Hepatic stellate cell (primary cell): ENCODE measurements around the gene KRTAP22-1.

Experiments used
- DNase-seq: peaks from one replicate; pipeline ENCODE4 v3.0.0; 2011; ENCODE audit warnings: low spot score

KRTAP22-1 gene

DNA sequence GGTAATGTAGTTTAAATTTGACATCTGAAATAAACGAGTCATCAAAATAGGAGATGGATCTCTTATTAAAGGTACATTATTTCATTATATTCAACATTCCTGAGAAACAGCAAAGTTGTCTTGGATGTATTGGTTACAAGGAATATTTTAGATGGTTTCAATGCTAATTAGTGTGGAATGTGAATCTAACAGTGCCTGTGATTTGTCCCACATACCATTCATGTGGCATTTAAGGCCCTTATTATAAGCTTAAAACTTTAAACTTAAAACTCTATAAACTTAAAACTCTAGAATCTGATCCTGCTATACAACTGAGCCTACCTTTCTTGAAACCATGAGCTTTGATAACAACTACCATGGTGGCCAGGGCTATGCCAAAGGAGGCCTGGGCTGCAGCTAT, at the start of gene KRTAP22-1:
Gene KRTAP22-1, plus strand, starts transcription at position 301 of the 400 bp plus-strand sequence.
- no peak for DNase-seq

DNA sequence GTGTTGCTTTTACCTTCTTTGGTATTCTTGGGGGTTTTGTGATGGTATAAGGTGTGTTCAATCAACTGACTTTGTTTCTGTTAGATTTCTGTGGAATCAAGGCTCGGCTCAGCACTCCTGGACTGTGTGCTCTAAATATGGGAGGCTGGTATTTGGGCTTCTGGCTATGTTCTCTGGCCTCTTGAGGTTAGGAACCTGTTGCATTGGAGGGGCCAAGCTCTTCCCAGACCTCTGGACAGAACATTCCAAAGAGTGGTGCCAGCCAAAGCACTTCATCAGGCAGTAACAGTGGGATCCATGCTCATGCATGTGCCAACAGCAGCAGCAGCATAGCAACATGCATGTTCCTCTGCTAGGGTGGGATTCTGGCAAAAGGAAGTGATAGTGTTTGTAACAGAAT, 48.1 kb upstream of the KRTAP22-1 start:
- DNase-seq, result no peak

DNA sequence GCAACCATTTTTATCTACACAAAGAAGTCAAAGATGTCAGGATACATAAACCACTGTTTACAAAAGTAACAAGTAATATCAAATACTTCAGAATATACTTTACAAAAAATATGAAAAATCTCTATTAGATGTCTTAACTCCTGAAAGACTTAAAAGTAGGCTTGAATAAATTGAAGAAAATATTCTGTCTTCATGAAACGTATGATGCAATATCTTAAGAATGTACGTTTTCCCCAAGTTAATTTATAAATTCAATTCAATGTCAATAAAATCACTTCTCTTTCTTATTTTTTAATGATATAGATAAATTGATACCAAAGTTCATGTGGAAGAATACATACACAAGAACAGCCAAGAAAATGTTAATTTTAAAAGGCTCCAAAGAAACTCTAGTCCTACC, 45.8 kb upstream of the KRTAP22-1 start:
- DNase-seq, result no peak

GRCh38 chr21:30561264-30561895, 39.5 kb upstream of the KRTAP22-1 start, which contains the start of gene KRTAP19-7:
Gene KRTAP19-7 (minus strand): TSS chr21:30561314. CDS start chr21:30561289, 25 bp downstream.
- no peak for DNase-seq

GRCh38 chr21:30561957-30562356, 38.9 kb upstream of the KRTAP22-1 start:
- no peak for DNase-seq

DNA sequence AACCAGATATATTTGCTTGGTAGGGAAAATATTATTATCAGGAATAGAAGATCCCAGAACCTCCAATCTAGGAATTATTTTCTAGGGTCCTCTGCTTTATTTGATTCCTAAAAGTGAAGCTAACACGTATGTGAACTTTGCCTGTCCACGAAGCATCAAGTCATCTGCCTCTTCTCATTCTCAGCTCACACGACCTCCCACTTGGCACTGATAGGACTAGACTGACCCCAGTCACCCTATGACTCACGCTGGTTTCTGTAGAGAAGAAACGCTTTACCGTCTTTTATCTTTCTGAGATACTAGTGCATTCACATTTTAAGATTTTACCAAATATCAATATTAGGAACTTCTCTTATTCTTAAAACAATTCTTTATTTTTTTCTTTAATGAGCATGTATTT, 37.8 kb upstream of the KRTAP22-1 start:
- no peak for DNase-seq

DNA sequence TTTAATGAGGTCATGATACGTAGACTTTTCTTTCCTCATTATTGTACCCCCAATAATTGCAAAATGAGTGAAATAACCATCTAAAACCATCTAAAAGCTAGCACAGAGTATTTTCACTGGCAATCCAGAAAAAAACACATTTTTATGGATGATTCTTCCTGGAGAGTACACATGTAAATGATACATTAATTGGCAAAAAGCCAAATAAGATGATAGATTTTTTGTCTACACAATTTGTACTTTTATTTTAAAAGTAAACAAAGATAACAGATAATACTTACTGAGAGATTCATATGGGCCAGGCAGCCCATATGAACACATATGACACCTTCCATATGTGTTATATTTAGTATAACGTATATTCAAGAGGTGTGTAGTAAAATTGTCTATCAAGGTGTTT, 37.3 kb upstream of the KRTAP22-1 start:
- DNase-seq, result no peak

GRCh38 chr21:30567617-30568016, 33.3 kb upstream of the KRTAP22-1 start:
- DNase-seq, result no peak

GRCh38 chr21:30577766-30578165, 23.1 kb upstream of the KRTAP22-1 start:
- DNase-seq, result no peak

GRCh38 chr21:30579346-30579745, 21.5 kb upstream of the KRTAP22-1 start:
- DNase-seq, result no peak

DNA sequence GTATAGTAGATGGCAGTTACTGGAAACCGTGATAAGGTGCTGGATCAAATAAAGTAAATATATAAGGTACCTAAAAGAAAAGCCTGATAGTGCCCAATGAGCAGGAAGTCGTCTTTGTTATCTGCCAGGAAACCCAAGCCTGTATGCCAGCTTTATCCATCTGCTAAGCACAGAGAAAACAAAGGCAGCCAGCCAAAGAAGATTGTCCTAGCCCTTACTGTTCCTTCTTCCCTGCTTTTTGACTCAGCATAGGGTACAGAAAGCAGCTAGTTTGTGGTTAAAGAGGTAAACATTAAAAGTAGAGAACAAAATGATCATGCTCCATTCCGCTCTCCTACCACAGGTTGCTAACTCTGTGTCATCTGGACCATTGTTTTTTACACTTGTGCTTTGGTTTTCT, 20.8 kb upstream of the KRTAP22-1 start:
- no peak for DNase-seq

- DNase-seq, result no peak
Measured at GRCh38 chr21:30582870-30583269, 18.0 kb upstream of the KRTAP22-1 start.

DNA sequence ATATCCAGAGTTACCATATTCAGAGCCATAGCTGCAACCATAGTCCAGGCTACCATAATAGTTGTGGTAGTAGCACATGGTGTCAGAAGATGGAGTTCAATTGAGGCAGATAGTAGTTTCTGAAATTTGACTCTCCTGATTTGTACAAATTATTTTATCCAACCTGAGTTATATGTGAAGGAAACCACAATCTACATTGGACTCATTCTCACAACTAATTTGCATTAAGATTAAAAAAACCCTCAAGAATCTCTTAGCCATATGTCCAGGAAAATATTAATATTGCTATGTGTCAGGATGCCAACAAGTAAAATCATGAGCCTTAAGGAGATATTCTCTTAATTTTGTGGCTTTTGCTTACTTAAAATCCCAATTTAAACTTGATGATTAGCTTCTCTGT, 10.6 kb upstream of the KRTAP22-1 start, which contains the start of gene KRTAP22-2:
Gene KRTAP22-2, minus strand, starts transcription at position 101 of the 400 bp plus-strand sequence.
- DNase-seq, result no peak

DNA sequence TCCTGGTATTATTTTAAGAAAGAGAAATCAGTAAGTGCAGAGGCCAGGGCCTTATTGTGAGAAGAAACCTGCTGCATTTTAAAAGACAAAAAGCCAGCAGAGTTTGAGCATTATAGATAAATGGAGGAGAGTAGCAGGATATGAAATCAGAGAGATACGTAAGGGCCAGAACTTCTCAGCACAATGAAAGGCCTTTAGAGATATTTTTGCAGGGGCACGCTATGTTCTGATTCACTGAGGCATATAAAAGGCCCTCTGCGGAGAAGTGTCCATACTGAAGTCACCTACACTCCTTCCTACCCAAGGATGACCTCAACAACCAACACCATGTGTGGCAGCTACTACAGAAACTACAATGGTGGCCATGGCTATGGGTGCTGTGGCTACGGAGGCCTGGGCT, 8.7 kb upstream of the KRTAP22-1 start, which contains the start of gene KRTAP6-3:
Gene KRTAP6-3, plus strand, starts transcription at position 301 of the 400 bp plus-strand sequence. Its CDS starts 6 bp downstream, at position 307.
- DNase-seq, result no peak

- DNase-seq, result no peak
Measured at GRCh38 chr21:30598802-30599201, 2.1 kb upstream of the KRTAP22-1 start, which contains the start of gene KRTAP6-2. Gene KRTAP6-2 (minus strand): TSS chr21:30598902. CDS start chr21:30598874, 28 bp downstream.

- DNase-seq, result no peak
Measured at GRCh38 chr21:30605968-30606367, 5.1 kb downstream of the KRTAP22-1 start.

GRCh38 chr21:30612132-30612531, 11.2 kb downstream of the KRTAP22-1 start:
- DNase-seq, result no peak

DNA sequence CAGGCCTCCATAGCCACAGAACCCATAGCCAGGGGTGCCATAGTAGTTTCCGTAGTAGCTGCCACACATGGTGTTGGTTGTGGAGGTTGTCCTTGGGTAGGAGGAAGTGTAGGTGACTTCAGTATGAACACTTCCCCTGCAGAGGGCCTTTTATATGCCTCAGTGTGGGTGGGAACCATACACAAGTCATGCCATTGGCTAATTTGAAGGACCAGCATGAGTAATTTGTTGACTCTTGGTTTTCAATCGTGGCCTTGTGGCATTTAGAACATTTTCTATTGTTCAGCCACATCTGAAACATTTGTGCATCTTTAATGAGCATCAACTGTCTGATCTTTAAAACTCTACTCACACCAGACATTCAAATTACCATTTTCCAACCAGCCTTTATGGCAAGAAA, 12.9 kb downstream of the KRTAP22-1 start, which contains the start of gene KRTAP6-1:
Gene KRTAP6-1, minus strand, starts transcription at position 95 of the 400 bp plus-strand sequence. Its CDS starts 26 bp downstream, at position 69.
- no peak for DNase-seq

DNA sequence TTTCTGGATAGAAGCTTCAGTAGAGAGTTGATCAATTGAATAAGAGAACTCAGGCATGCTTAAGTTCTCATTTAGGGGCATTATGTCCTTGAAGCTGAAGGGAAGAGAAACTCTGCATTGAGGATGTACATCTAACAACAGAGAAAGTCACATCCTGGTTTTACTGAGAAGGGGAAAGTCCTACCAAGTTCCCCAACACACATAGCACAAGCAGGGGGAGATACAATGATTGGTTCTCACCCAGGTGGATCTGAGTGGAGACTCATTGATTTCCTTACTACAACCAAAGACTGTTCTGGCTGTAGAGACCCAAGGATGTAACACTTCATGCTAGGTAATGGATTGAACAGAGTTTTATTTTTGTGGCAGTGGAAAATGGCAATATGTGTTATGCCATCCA, 14.3 kb downstream of the KRTAP22-1 start:
- DNase-seq, result no peak

DNA sequence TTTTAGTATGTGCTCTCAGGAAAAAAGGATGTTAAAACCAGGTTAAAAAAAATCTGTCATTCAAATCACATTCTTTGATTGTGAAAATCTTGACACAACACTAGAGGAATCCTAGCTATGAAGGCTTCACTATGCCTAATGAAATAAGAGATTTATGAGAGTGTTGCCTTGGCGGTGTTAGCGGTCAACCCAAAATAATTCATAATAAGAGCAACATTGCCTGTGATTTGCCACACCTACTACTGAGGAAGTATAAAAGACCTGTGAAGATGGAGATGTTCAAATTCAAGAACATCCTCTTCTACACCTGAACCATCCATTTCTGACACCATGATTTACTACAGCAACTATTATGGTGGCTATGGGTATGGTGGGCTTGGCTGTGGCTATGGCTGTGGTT, 15.2 kb downstream of the KRTAP22-1 start, which contains the start of gene KRTAP20-1:
Gene KRTAP20-1, plus strand, starts transcription at position 301 of the 400 bp plus-strand sequence. Its CDS starts 30 bp downstream, at position 331.
- no peak for DNase-seq

DNA sequence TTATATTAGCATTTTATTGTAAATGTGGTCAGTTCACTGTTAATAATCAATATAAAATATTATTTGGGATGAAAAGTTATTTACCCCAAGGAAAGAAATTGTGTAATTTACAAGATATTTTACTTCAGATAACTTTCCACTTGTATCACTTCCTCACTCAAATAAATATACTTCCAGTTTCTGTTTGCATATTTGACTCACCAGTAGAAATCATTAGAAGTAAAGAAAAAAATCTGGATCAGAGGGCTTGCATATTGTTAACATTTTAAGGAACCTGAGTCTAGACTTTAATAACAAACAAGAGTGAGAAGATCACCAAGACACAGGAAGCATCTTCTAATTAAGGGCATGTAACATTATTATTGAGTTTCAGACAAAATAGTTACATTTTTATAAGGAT, 19.2 kb downstream of the KRTAP22-1 start:
- no peak for DNase-seq

DNA sequence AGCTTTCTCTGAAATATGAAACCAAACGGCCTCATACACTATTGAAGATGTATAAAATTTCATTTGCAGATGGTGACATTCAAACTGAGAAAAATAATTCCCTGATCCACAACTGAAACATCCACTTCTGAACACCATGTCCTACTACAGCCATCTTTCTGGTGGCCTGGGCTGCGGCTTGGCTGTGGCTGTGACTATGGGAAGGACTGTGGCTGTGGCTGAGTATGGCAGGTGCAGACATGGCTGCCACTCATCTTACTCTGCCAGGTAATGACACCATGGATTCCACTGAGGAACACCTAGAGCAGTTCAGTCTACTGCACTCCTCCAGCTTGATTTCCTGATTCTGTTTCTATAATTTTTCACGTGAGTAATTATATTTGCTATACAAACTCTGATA, 19.6 kb downstream of the KRTAP22-1 start, which contains the start of gene KRTAP20-4:
Gene KRTAP20-4, plus strand, starts transcription at position 106 of the 400 bp plus-strand sequence.
- no peak for DNase-seq

- DNase-seq, result no peak
Measured at GRCh38 chr21:30623362-30623761, 22.5 kb downstream of the KRTAP22-1 start.
